Erythroblast (primary cell): Measurements from ENCODE around the gene CCP110.

ENCODE experiments used
- GATA1 ChIP-seq: IDR thresholded peaks from 2 replicates; pipeline ENCODE4 v1.6.1; 2011; ENCODE audit warnings: low read depth, mild to moderate bottlenecking, control low read depth, low read length, moderate library complexity
- POLR2A ChIP-seq: IDR thresholded peaks from 2 replicates; pipeline ENCODE4 v1.6.1; 2011; ENCODE audit warnings: mild to moderate bottlenecking, low read length

GRCh38 chr16:19560078-19560477 lies 36.3 kb downstream of the CCP110 start:
- TF ChIP-seq POLR2A: no peak
- TF ChIP-seq GATA1: no peak
